GM19035 (cell line): ENCODE data around the gene CDK11B.

Experiments used
- ATAC-seq: cut with Tn5 transposase; IDR thresholded peaks from one replicate; pipeline ENCODE4 v1.9.1; 2021; ENCODE audit not compliant: unreplicated experiment

The CDK11B gene

DNA sequence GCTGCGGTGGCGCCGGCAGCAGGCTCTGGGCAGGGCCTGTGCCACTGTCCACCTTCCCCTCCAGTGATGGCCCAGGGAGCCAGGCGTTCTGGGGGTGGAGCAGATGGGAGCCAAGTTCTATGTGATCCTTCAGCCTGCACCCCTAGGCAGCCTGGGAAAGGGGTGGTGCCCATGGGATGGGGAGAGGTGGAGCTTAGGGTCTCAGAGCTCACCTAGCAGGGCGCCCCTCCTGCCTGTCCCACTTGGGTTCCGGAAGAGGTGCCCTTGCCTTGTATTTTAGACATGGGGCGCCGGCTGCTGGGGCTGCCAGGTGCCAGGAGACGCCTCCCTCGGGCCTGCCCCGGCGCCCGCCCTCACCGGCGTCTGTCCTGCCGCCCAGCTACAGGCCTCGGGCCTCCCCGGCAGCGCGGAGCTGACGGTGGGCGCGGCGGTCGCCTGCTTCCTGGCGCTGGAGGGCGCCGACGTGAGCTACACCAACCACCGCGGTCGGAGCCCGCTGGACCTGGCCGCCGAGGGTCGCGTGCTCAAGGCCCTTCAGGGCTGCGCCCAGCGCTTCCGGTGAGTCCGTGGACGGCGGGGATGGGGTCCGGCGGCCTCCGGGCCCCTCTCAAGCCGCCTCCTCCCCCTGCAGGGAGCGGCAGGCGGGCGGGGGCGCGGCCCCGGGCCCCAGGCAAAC lies 29.9 kb downstream of the CDK11B start:
- no peak for ATAC-seq

DNA sequence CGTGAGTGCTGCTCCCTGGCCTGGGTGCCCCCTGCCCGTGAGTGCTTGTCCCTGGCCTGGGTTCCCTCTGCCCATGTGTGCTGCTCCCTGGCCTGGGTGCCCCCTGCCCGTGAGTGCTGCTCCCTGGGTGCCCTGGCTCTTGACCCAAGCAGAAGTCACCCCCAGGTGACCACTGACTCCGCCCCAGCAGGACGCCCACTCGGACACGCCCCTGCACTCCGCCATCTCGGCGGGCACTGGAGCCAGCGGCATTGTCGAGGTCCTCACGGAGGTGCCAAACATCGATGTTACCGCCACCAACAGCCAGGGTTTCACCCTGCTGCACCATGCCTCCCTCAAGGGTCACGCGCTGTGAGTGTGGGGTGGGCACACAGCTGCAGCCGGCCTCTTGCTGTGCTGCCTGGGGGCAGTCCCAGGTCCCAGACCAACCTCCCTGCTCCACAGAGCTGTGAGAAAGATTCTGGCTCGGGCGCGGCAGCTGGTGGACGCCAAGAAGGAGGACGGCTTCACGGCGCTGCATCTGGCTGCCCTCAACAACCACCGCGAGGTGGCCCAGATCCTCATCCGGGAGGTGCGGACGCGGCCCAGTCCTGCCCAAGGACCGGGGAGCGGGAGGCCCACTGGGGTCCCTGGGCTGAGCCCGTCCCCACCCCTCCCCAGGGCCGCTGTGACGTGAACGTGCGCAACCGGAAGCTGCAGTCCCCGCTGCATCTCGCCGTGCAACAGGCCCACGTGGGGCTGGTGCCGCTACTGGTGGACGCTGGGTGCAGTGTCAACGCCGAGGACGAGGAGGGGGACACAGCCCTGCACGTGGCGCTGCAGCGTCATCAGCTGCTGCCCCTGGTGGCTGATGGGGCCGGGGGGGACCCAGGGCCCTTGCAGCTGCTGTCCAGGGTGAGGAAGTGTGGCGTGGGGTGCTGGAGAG lies 30.7 kb downstream of the CDK11B start:
- ATAC-seq, result no peak

DNA sequence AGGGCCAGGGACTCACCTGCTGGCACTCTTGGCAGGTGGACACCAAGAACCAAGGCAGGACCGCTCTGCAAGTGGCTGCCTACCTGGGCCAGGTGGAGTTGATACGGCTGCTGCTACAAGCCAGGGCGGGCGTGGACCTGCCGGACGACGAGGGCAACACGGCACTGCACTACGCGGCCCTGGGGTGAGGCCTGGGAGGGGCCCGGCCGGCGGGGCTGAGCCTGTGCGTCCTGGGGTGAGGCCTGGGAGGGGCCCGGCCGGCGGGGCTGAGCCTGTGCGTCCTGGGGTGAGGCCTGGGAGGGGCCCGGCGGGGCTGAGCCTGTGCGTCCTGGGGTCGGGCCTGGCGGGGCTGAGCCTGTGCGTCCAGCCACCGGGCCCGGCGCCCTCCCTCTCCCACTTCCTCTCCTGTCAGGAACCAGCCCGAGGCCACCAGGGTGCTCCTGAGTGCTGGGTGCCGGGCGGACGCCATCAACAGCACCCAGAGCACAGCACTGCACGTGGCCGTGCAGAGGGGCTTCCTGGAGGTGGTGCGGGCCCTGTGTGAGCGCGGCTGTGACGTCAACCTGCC lies 31.5 kb downstream of the CDK11B start:
- no peak for ATAC-seq

DNA sequence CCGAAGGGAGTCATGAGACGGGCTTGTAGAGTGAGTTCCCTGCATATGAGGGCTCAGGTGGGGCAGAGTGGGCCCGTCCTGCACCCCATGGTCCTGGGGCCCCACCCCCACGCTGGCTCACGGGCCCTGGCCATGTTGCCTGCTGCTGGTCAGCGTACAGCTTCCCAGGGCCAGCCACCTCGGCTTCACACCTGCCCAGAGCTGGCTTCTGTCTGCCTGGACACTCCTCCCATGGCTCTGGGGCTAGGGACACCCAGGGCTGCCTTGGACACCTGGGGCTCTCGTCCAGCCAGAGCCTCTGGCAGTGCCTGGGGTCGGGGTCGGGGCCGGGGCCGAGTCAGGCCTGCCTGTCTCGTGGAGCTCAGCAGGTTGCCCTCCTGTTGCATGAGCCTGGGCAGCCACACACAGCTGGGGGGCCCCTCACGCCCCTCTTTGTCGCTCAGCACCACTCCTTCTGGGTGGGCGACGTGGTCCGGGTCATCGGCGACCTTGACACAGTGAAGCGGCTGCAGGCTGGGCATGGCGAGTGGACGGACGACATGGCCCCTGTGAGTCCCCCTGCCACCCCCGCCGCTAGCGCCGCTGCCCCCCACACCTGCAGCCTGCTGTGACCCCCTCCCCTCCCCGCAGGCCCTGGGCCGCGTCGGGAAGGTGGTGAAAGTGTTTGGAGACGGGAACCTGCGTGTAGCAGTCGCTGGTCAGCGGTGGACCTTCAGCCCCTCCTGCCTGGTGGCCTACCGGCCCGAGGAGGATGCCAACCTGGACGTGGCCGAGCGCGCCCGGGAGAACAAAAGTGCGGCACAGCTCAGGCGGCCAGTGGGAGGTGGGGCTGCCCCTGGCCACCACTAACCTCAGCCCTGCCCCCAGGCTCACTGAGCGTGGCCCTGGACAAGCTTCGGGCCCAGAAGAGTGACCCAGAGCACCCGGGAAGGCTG lies 32.3 kb downstream of the CDK11B start:
- ATAC-seq, result no peak

DNA sequence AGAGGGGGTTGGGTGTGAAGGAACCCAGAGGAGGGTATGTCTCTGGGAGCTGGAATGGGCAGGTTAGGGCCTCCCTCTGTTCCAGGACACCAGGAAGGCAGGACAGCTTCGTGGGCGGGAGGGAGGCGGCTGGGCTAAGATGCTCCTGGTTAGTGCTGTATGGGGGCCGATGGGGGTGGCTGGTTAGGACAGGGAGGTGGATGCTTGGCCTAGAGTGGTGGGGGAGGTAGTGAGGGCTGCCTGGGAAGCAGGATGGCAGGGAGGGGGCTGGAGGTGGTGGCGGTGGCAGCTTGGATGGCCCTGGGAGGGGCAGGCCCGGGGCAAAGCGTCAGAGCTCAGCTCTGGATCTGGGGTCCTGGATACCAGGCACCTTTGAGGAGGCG lies 33.0 kb downstream of the CDK11B start:
- ATAC-seq, result no peak

DNA sequence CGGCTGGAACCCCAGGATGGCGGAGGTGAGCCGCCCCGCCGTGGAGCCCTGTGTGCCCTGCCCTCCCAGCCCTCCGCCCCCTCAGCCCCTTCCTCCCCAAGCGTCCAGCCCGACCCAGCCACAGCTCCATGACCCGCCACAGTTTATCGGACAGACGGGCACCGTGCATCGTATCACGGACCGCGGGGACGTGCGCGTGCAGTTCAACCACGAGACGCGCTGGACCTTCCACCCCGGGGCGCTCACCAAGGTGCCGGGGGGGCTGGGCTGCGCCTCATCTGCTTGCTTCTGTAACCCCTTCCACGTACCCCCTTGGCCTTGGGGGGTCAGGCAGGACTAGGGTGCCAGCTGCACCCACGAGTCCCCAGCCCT lies 33.4 kb downstream of the CDK11B start:
- no peak for ATAC-seq

DNA sequence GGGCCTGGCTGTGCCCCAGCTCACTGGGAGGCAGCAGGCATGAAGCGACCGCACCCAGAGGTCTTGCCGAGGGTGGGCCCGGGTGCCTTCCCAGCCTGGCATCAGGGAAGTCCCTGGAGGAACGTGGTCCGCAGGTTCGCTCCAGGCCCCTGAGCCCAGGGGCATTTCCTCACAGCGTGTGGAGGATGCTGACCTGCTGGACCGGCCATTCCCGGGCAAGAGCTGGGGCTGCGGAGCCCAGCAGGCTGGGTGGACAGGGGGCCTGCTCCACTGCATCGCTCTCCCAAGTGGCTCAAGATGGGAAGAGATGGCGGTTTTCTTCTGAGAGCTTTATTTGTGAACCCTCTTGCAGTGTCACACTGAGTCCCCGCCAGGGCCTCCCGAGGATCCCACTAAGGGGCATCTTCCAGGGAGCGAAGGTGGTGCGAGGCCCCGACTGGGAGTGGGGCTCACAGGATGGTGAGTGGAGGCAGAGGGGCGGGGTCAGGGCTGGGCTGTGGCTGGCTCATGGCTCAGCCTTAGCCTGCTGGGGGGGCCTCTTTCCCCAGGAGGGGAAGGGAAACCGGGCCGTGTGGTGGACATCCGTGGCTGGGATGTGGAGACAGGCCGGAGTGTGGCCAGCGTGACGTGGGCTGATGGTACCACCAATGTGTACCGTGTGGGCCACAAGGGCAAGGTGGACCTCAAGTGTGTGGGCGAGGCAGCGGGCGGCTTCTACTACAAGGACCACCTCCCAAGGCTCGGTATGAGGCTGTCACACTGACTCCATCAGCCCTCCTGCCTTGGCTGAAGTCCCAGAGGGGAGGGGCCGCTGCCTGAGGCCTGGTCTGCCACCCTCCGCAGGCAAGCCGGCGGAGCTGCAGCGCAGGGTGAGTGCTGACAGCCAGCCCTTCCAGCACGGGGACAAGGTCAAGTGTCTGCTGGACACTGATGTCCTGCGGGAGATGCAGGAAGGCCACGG lies 34.1 kb downstream of the CDK11B start:
- ATAC-seq, result no peak

DNA sequence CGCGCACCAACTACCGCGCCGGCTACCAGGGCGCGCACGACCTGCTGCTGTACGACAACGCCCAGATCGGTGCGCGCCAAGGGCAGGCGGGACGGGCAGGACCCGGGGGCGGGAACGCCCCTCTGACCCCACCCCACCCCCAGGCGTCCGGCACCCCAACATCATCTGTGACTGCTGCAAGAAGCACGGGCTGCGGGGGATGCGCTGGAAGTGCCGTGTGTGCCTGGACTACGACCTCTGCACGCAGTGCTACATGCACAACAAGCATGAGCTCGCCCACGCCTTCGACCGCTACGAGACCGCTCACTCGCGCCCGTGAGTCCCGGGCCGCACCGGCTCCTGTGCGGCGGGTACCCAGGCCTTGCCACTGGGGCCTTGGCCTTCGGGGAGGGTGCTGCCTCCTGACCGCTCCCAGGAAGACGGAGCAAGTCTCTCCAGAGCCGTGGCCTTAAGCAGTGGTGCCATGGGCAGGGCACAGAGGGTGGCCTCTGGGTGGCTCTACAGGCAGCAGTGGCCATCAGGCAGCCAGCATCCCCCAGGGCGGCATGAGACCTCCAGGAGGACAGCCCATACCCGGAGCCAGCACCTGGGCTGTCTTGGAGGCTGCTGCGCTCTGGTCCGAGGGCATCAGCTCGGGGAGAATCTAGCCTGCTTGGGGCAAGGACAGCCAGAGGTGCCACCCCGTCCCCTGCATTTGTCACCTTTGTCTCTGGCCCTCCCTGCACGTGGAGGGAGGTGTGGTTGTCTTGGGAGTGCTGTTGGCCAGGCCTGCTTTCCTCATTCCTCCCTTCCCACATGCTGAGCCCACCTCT lies 35.0 kb downstream of the CDK11B start:
- no peak for ATAC-seq

DNA sequence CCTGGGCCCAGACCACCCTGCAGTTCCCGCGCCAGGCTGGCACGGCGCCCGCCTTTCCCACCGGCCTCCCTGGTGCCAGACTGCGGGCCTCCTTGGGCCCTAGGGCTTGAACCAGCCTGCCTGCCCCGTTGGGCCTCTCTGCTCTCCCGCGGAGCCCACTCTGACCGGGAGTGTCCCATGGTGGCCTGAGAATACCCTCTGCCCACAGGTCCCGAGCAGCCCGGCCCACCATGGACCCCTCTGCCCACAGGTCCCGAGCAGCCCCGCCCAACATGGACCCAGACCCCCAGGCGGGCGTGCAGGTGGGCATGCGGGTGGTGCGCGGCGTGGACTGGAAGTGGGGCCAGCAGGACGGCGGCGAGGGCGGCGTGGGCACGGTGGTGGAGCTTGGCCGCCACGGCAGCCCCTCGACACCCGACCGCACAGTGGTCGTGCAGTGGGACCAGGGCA lies 35.6 kb downstream of the CDK11B start:
- no peak for ATAC-seq

DNA sequence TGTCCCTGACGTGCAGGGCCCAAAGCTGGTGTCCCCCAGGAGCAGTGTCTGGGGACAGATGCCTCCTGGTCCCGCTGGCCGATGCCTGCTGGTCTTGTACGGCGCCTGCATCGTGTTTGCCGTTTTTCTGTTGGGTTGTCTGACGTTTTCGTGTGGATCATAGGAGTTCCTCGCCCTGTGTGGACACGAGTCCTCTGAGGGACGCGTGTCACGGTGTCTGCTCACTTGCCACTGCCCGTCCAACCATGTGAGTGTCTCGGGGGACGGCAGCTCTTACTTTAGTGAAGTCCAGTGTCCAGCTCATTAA lies 36.1 kb downstream of the CDK11B start:
- ATAC-seq, result no peak

DNA sequence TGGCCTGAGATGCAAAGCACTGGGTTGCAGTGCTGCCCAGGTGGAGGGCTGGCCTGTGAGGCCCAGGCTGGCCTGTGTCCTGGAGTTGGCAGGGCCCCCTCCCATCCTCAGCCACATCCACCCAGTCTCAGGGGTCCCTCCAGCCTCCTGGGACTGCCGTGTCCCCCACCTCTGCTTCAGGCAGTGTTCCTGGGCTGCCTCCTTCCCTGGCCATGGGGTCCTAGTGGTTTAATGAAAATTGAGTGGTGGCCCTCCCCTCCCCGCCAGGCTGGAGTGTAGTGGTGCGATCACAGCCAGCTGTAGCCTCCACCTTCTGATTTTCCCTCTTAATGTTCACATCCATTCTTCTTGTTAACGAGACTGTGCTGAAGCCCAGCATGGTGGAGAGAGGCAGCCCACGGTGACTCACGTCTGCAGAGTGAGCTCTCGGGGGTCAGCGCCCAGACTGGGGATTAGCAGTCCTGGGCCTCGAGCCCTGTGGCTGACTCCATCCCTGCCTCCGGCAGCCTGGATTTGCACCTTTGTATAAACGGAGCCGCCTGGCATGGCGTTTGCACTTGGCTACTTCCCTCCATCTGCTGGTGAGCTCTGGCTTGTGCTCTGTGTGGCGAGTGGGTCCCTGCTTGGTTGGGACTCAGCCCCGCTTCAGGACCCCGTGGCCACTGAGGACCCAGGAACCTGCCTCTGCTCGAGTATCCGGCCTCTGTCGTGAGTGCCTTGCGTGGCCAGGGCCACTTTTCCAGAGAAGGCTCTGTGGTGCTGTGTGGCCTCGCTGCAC lies 36.6 kb downstream of the CDK11B start:
- ATAC-seq, result no peak

DNA sequence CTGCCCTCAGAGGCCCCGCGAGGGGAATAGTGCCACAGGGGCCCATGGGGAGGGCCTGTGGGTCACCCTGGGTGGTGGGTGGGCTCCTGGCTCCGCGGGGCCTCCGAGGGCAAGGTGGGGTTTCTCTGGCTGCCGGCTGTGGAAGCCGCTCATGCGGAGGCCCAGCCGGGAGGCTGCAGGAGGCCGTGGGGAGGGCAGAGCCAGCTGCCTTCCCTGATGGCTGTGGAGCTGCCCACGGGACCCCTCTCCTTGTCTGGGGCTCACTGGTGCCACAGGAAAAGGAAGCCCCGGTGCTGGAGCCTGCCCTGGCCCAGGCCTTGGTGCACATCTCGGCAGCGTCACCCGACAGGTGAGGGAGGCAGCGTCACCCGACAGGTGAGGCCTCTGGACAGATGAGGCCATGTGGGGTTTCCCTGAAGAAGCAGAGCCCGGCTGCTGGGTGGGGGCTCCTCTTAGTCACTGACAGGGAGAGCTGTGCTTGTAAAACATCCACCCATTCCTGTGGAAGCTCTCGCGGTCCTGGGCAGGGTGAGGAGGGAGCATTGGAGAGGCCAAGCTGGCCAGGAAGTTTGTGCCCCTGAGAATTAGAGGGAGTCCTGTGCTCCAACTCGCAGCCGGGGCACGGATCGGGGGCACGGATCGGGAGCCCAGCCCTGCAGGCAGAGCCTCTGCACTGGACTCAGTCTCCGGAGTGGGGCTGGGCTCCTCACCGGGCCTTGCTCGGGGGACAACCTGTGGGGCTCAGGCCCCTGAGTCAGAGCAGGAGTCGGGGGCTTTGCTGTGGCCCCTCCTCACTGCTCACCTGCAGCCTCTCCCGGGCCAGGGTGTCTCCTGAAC lies 37.4 kb downstream of the CDK11B start:
- ATAC-seq, result no peak

DNA sequence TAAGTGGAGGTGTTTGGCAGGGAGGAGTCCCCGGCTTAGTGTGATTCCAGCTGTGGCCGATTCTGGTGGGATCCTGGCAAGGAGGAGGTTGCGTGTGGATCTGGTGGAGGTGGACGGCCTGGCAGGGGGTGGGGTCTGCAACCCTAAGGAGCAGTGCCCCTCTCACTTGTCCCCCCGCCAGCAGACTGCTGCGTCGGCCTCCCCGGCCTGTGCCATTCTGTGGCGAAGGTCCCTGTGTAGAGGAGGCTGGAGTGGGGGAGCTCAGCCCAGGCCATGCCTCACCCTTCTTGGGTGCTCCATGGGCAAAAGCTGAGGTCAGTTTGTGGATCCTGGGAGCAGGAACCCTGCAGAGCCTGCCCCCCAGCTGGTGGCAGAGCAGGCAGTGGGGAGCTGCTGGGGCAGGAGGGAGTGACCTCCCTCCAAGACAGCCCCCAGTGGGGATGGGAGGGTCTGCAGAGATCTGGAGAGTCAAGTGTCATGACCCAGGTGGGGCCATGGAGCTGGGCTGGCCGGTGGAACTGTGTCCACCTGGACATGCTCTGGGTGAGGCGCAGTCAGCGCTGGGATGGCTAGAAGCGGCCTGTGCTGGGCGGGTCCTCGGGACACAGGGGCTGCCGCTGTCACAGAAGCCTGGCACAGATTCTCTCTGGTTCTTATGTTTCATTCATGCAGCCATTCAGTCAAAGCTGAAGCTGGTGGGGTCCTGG lies 38.2 kb downstream of the CDK11B start:
- ATAC-seq, result no peak

DNA sequence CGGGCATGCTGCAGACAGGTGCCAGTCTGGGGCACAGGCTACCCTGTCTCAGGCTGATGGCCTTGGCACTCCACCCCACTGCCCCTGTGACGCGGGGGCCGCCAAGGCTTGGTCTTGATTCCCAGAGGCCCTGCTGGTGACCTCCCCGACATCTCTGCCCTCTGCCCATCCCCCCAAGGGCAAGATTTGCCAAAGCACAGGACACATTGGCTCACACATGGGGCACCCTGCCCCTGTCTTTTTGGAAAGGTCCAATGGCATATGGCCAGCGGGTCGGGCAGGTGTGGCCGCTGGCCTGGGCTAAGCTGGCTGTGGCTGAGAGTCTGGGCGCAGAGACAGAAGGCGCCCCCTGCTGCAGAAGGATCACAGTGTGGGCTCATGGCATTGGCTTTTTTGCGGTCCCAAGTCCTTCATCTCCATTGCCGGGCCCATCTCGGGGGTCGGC lies 38.9 kb downstream of the CDK11B start:
- no peak for ATAC-seq

DNA sequence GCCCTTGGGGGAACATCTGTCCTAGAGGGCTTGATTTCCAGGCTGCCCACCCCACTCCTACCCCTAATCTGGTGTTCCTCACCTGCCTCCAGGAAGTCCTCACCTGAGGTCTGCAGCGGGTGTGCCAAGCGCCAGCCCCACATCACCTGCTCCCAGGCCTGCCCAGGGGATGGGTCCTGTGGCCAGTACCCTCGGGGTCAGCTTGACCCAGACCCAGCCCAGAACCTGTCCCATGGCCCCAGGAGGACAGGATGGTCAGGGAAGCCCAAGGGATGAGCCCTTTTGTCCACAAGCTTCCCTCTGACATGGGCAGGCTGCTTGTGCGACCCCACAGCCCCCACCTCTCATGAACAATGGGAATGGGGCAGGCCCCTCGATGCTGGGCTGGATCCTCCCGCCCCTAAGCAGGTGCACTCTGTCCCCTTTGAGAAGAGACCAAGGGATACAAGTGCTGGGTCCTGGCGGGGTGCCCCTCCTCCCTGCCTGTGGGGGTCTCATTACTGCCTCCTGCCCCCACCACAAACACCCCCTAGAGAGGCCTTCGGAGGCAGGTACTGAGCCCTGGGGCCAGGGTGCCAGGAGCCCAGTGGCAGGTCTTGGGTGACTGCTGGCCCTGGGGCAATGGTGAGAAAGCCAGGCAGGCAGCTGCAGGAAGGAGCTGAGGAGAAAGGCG lies 40.3 kb downstream of the CDK11B start:
- ATAC-seq, result no peak

DNA sequence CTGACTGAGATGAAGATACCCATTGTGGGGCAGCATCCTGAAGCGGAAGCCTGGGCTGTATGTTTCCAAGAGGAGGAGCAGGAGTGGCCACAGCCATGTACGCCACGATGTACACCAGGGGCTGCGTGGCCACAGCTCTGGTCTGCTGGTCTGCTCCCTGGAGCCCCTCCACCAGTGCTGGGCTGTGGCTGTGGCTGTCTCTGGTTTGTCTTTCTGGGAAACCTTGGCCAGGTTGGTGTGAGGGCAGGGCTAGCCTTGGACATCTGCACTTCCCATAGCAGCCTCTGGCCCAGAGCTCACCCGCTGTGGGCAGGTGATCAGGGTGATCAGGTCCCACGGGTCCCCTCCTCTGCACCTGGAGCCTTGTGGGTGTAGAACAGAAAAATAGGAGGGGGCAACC lies 40.9 kb downstream of the CDK11B start:
- no peak for ATAC-seq
